GM12878 (cell line): ENCODE results near the gene SLC25A46. TPM values are rescaled to one million over a fixed set of nuclear protein-coding genes. Genes with fewer than 3 reads are reported as not detected.

ENCODE experiments used
- ATF7 ChIP-seq: fragments of 450-650 bp; IDR thresholded peaks from 2 replicates; pipeline ENCODE4 v1.6.1; 2016; ENCODE audit warnings: low read depth, mild to moderate bottlenecking
- CBX5 ChIP-seq: sonication (generic); IDR thresholded peaks from 2 replicates; pipeline ENCODE4 v1.6.1; 2016; ENCODE audit warnings: low read depth, moderate library complexity, mild to moderate bottlenecking, inconsistent platforms
- CEBPB ChIP-seq, 2 experiments: fragments of 150-350 bp in 1 of 2; IDR thresholded peaks; 2 replicates each; pipeline ENCODE4 v1.6.1; 2012 to 2014; ENCODE audit warnings: low read depth in 2 of 2, low read length in 2 of 2, borderline replicate concordance in 1 of 2, inconsistent platforms in 1 of 2
- E2F8 ChIP-seq: fragments of 450-650 bp; IDR thresholded peaks from 2 replicates; pipeline ENCODE4 v1.6.1; 2018; ENCODE audit warnings: mild to moderate bottlenecking, low read depth, moderate library complexity; ENCODE audit not compliant: partially characterized antibody
- EED ChIP-seq: sonication (generic); IDR thresholded peaks from 2 replicates; pipeline ENCODE4 v1.6.1; 2016; ENCODE audit warnings: antibody characterized with exemption, low read depth
- EGR1 ChIP-seq, 2 experiments: IDR thresholded peaks; 1 replicate in 1 of 2; 2 replicates in 1 of 2; pipeline ENCODE4 v1.6.1; 2011 to 2012; ENCODE audit warnings: low read depth in 2 of 2, low read length in 2 of 2, borderline replicate concordance in 1 of 2, mild to moderate bottlenecking in 1 of 2, moderate library complexity in 1 of 2
- EP300 ChIP-seq, 2 experiments: fragments of 150-350 bp in 1 of 2; IDR thresholded peaks; 2 replicates each; pipeline ENCODE4 v1.6.1; 2011 to 2012; ENCODE audit warnings: low read depth in 2 of 2, low read length in 2 of 2, borderline replicate concordance in 1 of 2, improper control_type of control experiment in 1 of 2, inconsistent platforms in 1 of 2; ENCODE audit not compliant: control insufficient read depth in 1 of 2
- FOXM1 ChIP-seq: IDR thresholded peaks from 2 replicates; pipeline ENCODE4 v1.6.1; 2012; ENCODE audit warnings: low read depth, mild to moderate bottlenecking, inconsistent platforms, low read length, moderate library complexity
- IKZF2 ChIP-seq, 2 experiments: fragments of 450-650 bp; IDR thresholded peaks; 2 replicates each; pipeline ENCODE4 v1.6.1; 2017; ENCODE audit warnings: mild to moderate bottlenecking in 2 of 2, moderate library complexity in 2 of 2
- MEF2A ChIP-seq: IDR thresholded peaks from 2 replicates; pipeline ENCODE4 v1.6.1; 2011; ENCODE audit warnings: low read depth, mild to moderate bottlenecking, low read length, moderate library complexity; ENCODE audit not compliant: insufficient read depth
- MLLT1 ChIP-seq: fragments of 450-650 bp; IDR thresholded peaks from 2 replicates; pipeline ENCODE4 v1.6.1; 2016; ENCODE audit warnings: mild to moderate bottlenecking
- MTA2 ChIP-seq: fragments of 450-650 bp; IDR thresholded peaks from 2 replicates; pipeline ENCODE4 v1.6.1; 2016; ENCODE audit warnings: low read depth, mild to moderate bottlenecking, moderate library complexity
- MXI1 ChIP-seq: fragments of 150-350 bp; IDR thresholded peaks from 2 replicates; pipeline ENCODE4 v1.6.1; 2011; ENCODE audit warnings: low read depth, mild to moderate bottlenecking, inconsistent platforms, low read length, improper control_type of control experiment
- NFXL1 ChIP-seq: fragments of 450-650 bp; IDR thresholded peaks from 2 replicates; pipeline ENCODE4 v1.6.1; 2017; ENCODE audit warnings: antibody characterized with exemption, mild to moderate bottlenecking, borderline replicate concordance
- NRF1 ChIP-seq: conservative IDR thresholded peaks from 2 replicates; pipeline ENCODE4 v1.6.1; 2011; ENCODE audit warnings: mild to moderate bottlenecking, low read depth, low read length, improper control_type of control experiment
- PAX5 ChIP-seq: IDR thresholded peaks from 2 replicates; pipeline ENCODE4 v1.6.1; 2011; ENCODE audit warnings: low read depth, low read length, borderline replicate concordance
- PBX3 ChIP-seq: IDR thresholded peaks from 2 replicates; pipeline ENCODE4 v1.6.1; 2011; ENCODE audit warnings: mild to moderate bottlenecking, low read depth, low read length, moderate library complexity; ENCODE audit not compliant: insufficient replicate concordance
- POLR2A ChIP-seq: IDR thresholded peaks from 2 replicates; pipeline ENCODE4 v1.6.1; 2011; ENCODE audit warnings: low read depth, mild to moderate bottlenecking, low read length
- POLR2AphosphoS5 ChIP-seq: IDR thresholded peaks from 2 replicates; pipeline ENCODE4 v1.6.1; 2011; ENCODE audit warnings: mild to moderate bottlenecking, low read length, inconsistent platforms
- RELB ChIP-seq: fragments of 450-650 bp; IDR thresholded peaks from 2 replicates; pipeline ENCODE4 v1.6.1; 2017; ENCODE audit warnings: low read depth, mild to moderate bottlenecking, moderate library complexity
- RUNX3 ChIP-seq: IDR thresholded peaks from 2 replicates; pipeline ENCODE4 v1.6.1; 2012; ENCODE audit warnings: low read length, inconsistent platforms
- SMC3 ChIP-seq: IDR thresholded peaks from 2 replicates; pipeline ENCODE4 v1.6.1; 2011; ENCODE audit warnings: low read length, improper control_type of control experiment, borderline replicate concordance
- STAT3 ChIP-seq: IDR thresholded peaks from 2 replicates; pipeline ENCODE4 v1.6.1; 2011; ENCODE audit warnings: low read depth, low read length, improper control_type of control experiment
- polyA plus RNA-seq, 11 experiments: library from polyadenylated mRNA; depleted of rRNA in 4 of 11; unstranded in 6 of 11; stranded (reverse) in 5 of 11; fragments of >200 nt; fragmentation: Nextera tagmentation in 4 of 11; fragmentation: Illumina TruSeq in 1 of 11; extraction: Ambion mirVana in 4 of 11; extraction: Trizol in 1 of 11; gene quantifications; 1 replicate in 1 of 11; 2 replicates in 10 of 11; pipeline versions ENCODE4 v1.2.1 to v1.2.3, GENCODE V29; 2011 to 2016; ENCODE audit warnings: inconsistent platforms in 2 of 11, missing spikeins in 2 of 11, low read depth in 1 of 11
- total RNA-seq, 4 experiments: library from RNA; depleted of rRNA in 3 of 4; stranded (reverse); fragments of >200 nt in 3 of 4; fragmentation: Illumina TruSeq in 1 of 4; extraction: Trizol in 1 of 4; gene quantifications; 2 replicates each; pipeline versions ENCODE4 v1.2.1 to v1.2.3, GENCODE V29; 2013 to 2021

SLC25A46 gene
- total and polyA plus RNA-seq, 10 of the 15 experiments (the other 5 are each of a cell fraction or from before 2014, with no cell fraction given): 18.0 to 89.6 (median 68.2) TPM

GRCh38 chr5:110751902-110752762 is 13.3 kb downstream of the SLC25A46 start (continued):
- peak; percentile 33 for TF ChIP-seq E2F8
- TF ChIP-seq EED: peak; percentile 76
- TF ChIP-seq CEBPB (IDR thresholded peaks at IDR 0.05; ENCODE audit: borderline replicate concordance in 1 of 2, low read depth in 2 of 2, low read length in 2 of 2): peak; percentile 26 to 50; a peak in 3 of 4 replicates
- TF ChIP-seq NFXL1: no peak
- TF ChIP-seq MEF2A: peak; percentile 88
- no peak for TF ChIP-seq NRF1
- no peak for TF ChIP-seq SMC3
- peak; percentile 87; the same call in 1 of the 2 replicates for TF ChIP-seq MXI1
- peak; percentile 62 for TF ChIP-seq MLLT1
- TF ChIP-seq PAX5: peak; percentile 79; the same call in 1 of the 2 replicates
- peak; percentile 67; the same call in 1 of the 2 replicates for TF ChIP-seq POLR2AphosphoS5
- peak; percentile 62; the same call in 1 of the 2 replicates for TF ChIP-seq STAT3
- TF ChIP-seq CBX5: peak; percentile 82; the same call in 1 of the 2 replicates
- peak; percentile 57 for TF ChIP-seq POLR2A
- TF ChIP-seq MTA2: peak; percentile 91
- peak; percentile 99 for TF ChIP-seq RUNX3
- peak; percentile 89 to 91 for TF ChIP-seq IKZF2 (IDR thresholded peaks at IDR 0.05)
- peak; percentile 84 for TF ChIP-seq ATF7
- TF ChIP-seq FOXM1: peak; percentile 99
- no peak for TF ChIP-seq PBX3
- TF ChIP-seq EGR1 (IDR thresholded peaks at IDR 0.05; ENCODE audit: borderline replicate concordance in 1 of 2, low read depth in 2 of 2, low read length in 2 of 2): no peak
- TF ChIP-seq EP300 (IDR thresholded peaks at IDR 0.05; ENCODE audit: borderline replicate concordance in 1 of 2, control insufficient read depth in 1 of 2, low read depth in 2 of 2, low read length in 2 of 2): peak; percentile 94 to 99
- TF ChIP-seq RELB: peak; percentile 84
